HepG2 (cell line): ENCODE measurements around the gene SYPL2. TPM values are rescaled to one million over a fixed set of nuclear protein-coding genes. Genes with fewer than 3 reads are reported as not detected.
A peak's percentile ranks its signal among the peaks of the same experiment; 100 is the strongest.

ENCODE experiments used
- ATAC-seq: fragments of 200-7000 bp; cut with Tn5 transposase; 3 replicates; pipeline ENCODE4 v1.9.1; 2020; ENCODE audit warnings: mild to moderate bottlenecking, moderate library complexity
- BruUV-seq: library from RNA; stranded (reverse); fragments of 400-500 nt; replicated peaks from 2 replicates; lab custom pipeline; 2021; lab: Mats Ljungman, UMichigan
- CTCF ChIA-PET: fragments of 300-600 bp; formaldehyde crosslinking; extraction: SDS; loops from one replicate; lab custom pipeline; 2021; ENCODE audit warnings: low total read pairs, inconsistent platforms, low intra/inter-chr PET ratio; lab: Yijun Ruan, JAX
- POLR2A ChIA-PET: fragments of 350-600 bp; sonication (Branson Sonifier 250); formaldehyde crosslinking; loops from one replicate; lab custom pipeline; 2020; ENCODE audit warnings: antibody characterized with exemption, inconsistent platforms; lab: Yijun Ruan, JAX
- DNase-seq: peaks from one replicate; pipeline ENCODE4 v3.0.0-alpha.2; 2015; ENCODE audit warnings: low spot score
- FAIRE-seq: peaks from 3 replicates; lab custom pipeline; 2011; peaks lifted over from hg19 to GRCh38; lab: Jason Lieb, UNC
- H2AFZ ChIP-seq: one replicate; pipeline ENCODE4 v1.6.1; 2011; ENCODE audit warnings: low read length, inconsistent platforms
- H3K27ac ChIP-seq: fragments of 300-600 bp; 3 replicates; pipeline ENCODE4 v1.8.0; 2011; ENCODE audit warnings: mixed run types, mild to moderate bottlenecking, mixed read lengths, low read length, inconsistent platforms; ENCODE audit not compliant: insufficient read depth; ENCODE audit errors: extremely low read length
- H3K27me3 ChIP-seq, 2 experiments: fragments of 200-600 bp in 1 of 2; 2 replicates in 1 of 2; 3 replicates in 1 of 2; pipeline versions ENCODE4 v1.6.0 to v1.8.0; 2011; ENCODE audit warnings: low read length in 2 of 2, mild to moderate bottlenecking in 2 of 2, moderate library complexity in 2 of 2, inconsistent platforms in 1 of 2; ENCODE audit not compliant: insufficient read depth in 2 of 2, control insufficient read depth in 1 of 2
- H3K36me3 ChIP-seq, 2 experiments: fragments of 200-600 bp in 1 of 2; replicated peaks in 1 of 2; 2 replicates in 1 of 2; 3 replicates in 1 of 2; pipeline versions ENCODE4 v1.5.1 to v1.8.0; 2011; ENCODE audit warnings: low read length in 2 of 2, inconsistent platforms in 1 of 2; ENCODE audit not compliant: insufficient read depth in 2 of 2, control insufficient read depth in 1 of 2
- H3K4me1 ChIP-seq: 2 replicates; pipeline ENCODE4 v1.5.1; 2012; ENCODE audit warnings: low read length, inconsistent platforms; ENCODE audit not compliant: insufficient read depth
- H3K4me2 ChIP-seq: 2 replicates; pipeline ENCODE4 v1.6.0; 2011; ENCODE audit warnings: low read depth, low read length, inconsistent platforms
- H3K4me3 ChIP-seq, 3 experiments: fragments of 200-600 bp in 1 of 3; sonication (generic), shearing (Covaris generic) in 1 of 3; replicated peaks in 1 of 3; 2 replicates each; pipeline ENCODE4 v1.5.1; 2011 to 2016; ENCODE audit warnings: low read length in 3 of 3, inconsistent platforms in 2 of 3, low read depth in 2 of 3, mild to moderate bottlenecking in 2 of 3, control low read depth in 1 of 3, mixed read lengths in 1 of 3; ENCODE audit not compliant: insufficient read depth in 1 of 3
- H3K79me2 ChIP-seq: one replicate; pipeline ENCODE4 v1.6.1; 2011; ENCODE audit warnings: low read length, inconsistent platforms; ENCODE audit not compliant: insufficient read depth
- H3K9ac ChIP-seq: 2 replicates; pipeline ENCODE4 v1.6.0; 2011; ENCODE audit warnings: mild to moderate bottlenecking, low read depth, low read length, inconsistent platforms; ENCODE audit not compliant: insufficient read depth
- H3K9me3 ChIP-seq: 2 replicates; pipeline ENCODE4 v1.5.1; 2012; ENCODE audit warnings: mild to moderate bottlenecking, low read length
- H4K20me1 ChIP-seq: 2 replicates; pipeline ENCODE4 v1.6.0; 2011; ENCODE audit warnings: inconsistent platforms, mild to moderate bottlenecking, low read length, moderate library complexity; ENCODE audit not compliant: insufficient read depth
- ARNT ChIP-seq: fragments of 450-650 bp; IDR thresholded peaks from 2 replicates; pipeline ENCODE4 v1.6.1; 2017
- ASH2L ChIP-seq: fragments of 300-600, 200-600 bp; sonication (generic); IDR thresholded peaks from 2 replicates; pipeline ENCODE4 v1.7.0; 2017; ENCODE audit warnings: low read depth, mild to moderate bottlenecking, moderate library complexity, mixed read lengths, low read length; ENCODE audit not compliant: insufficient read length
- CAMTA2 ChIP-seq: sonication (generic); formaldehyde crosslinking; IDR thresholded peaks from 2 replicates; pipeline ENCODE4 v1.4.0; 2020; ENCODE audit warnings: mild to moderate bottlenecking, missing genetic modification reagents, borderline replicate concordance
- GFI1 ChIP-seq: sonication (generic); formaldehyde crosslinking; IDR thresholded peaks from 2 replicates; pipeline ENCODE4 v1.5.0; 2020; ENCODE audit warnings: missing genetic modification reagents, mild to moderate bottlenecking, borderline replicate concordance
- JUN ChIP-seq: sonication (generic); formaldehyde crosslinking; IDR thresholded peaks from 2 replicates; pipeline ENCODE4 v1.4.0; 2020; ENCODE audit warnings: mild to moderate bottlenecking, missing genetic modification reagents
- KDM4B ChIP-seq: sonication (generic); formaldehyde crosslinking; IDR thresholded peaks from 2 replicates; pipeline ENCODE4 v1.4.0; 2020; ENCODE audit warnings: missing genetic modification reagents
- RFX1 ChIP-seq: fragments of 450-650 bp; IDR thresholded peaks from 2 replicates; pipeline ENCODE4 v1.6.1; 2017
- SRF ChIP-seq: IDR thresholded peaks from 2 replicates; pipeline ENCODE4 v1.6.1; 2011; ENCODE audit warnings: mild to moderate bottlenecking, low read depth, low read length, moderate library complexity
- ZC3H4 ChIP-seq: sonication (generic); formaldehyde crosslinking; IDR thresholded peaks from 2 replicates; pipeline ENCODE4 v1.4.0; 2020; ENCODE audit warnings: missing genetic modification reagents, borderline replicate concordance
- ZNF549 ChIP-seq: sonication (generic); formaldehyde crosslinking; IDR thresholded peaks from 2 replicates; pipeline ENCODE4 v1.5.0; 2020; ENCODE audit warnings: missing genetic modification reagents
- ZNF775 ChIP-seq: sonication (generic); formaldehyde crosslinking; IDR thresholded peaks from 2 replicates; pipeline ENCODE4 v1.4.0; 2020; ENCODE audit warnings: missing genetic modification reagents, mild to moderate bottlenecking, moderate library complexity, borderline replicate concordance
- ZSCAN29 ChIP-seq: sonication (generic); formaldehyde crosslinking; conservative IDR thresholded peaks from 2 replicates; pipeline ENCODE4 v1.4.0; 2020; ENCODE audit warnings: mild to moderate bottlenecking, missing genetic modification reagents
- WGBS: methylation state at CpG from one replicate; pipeline ENCODE4 v1.1.6; 2017; ENCODE audit warnings: low lambda C conversion rate; 5-methylcytosine and 5-hydroxymethylcytosine counted together
- in situ Hi-C: cut with HindIII; loops from 2 replicates; pipeline ENCODE4 v1.10.0; 2017; ENCODE audit warnings: low pct_unique_long_range_greater_than_20kb; ENCODE audit not compliant: extremely low pct_ligation_motif_present
- intact Hi-C: fragments of 100-400 bp; cut with micrococcal nuclease; formaldehyde crosslinking; loops from one replicate; pipeline ENCODE4 v1.10.0; 2022; ENCODE audit not compliant: unreplicated experiment
- polyA plus RNA-seq, 8 experiments: library from polyadenylated mRNA; depleted of rRNA in 3 of 8; stranded (reverse) in 7 of 8; unstranded in 1 of 8; fragments of >200 nt; fragmentation: Illumina TruSeq in 4 of 8; extraction: Trizol in 4 of 8; gene quantifications; 2 replicates each; pipeline versions ENCODE4 v1.2.1 to v1.2.3, GENCODE V29; 2011 to 2016; ENCODE audit warnings: low read depth in 4 of 8, missing spikeins in 1 of 8, mixed read lengths in 1 of 8; ENCODE audit not compliant: insufficient read depth in 1 of 8
- total RNA-seq, 5 experiments: library from RNA; depleted of rRNA; stranded (reverse); fragments of >200 nt; fragmentation: Illumina TruSeq; extraction: Trizol; gene quantifications; 2 replicates each; pipeline ENCODE4 v1.2.3, GENCODE V29; 2016; ENCODE audit warnings: low read depth in 1 of 5
- TF ChIP-seq, protein P1 (sequence below): IDR thresholded peaks from 2 replicates; pipeline ENCODE4 v1.4.0; 2020; ENCODE audit warnings: mild to moderate bottlenecking, missing genetic modification reagents
- TF ChIP-seq, protein P2 (sequence below): sonication (generic); formaldehyde crosslinking; IDR thresholded peaks from 2 replicates; pipeline ENCODE4 v1.8.0; 2022; ENCODE audit warnings: missing genetic modification reagents, mild to moderate bottlenecking, inconsistent platforms, borderline replicate concordance
- TF ChIP-seq, protein P3 (sequence below): sonication (generic); formaldehyde crosslinking; IDR thresholded peaks from 2 replicates; pipeline ENCODE4 v1.8.0; 2022; ENCODE audit warnings: low read depth, missing genetic modification reagents

Gene SYPL2
- total and polyA plus RNA-seq, 2 of the 13 experiments (the other 11 are each of a cell fraction or from before 2014, with no cell fraction given): 0.17 to 0.24 TPM

DNA sequence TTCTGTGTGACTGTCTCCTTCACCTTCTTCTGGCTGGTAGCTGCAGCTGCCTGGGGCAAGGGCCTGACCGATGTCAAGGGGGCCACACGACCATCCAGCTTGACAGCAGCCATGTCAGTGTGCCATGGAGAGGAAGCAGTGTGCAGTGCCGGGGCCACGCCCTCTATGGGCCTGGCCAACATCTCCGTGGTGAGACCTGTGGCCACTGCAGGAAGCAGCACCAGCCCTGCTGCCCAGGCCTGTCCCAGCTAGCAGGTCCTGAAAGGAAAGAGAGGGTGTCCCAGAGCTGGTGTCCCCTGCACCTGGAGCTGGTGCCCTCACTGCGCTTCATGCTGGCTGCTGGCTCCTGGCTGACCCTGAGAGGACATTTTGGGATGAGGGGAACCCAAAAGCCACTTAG is 11.5 kb downstream of the SYPL2 start:
- Histone ChIP-seq H3K36me3 (no peaks in the 10 kb centered on the region), H2AFZ (no peak overlapping the region), H3K79me2 (no peaks in the 10 kb centered on the region), H3K9ac (no peak overlapping the region), H3K27ac (no peak overlapping the region), H3K4me3 (no peak overlapping the region), H3K4me2 (no peak overlapping the region), H3K4me1 (peaks cover 1% of the 10 kb centered on the region; the same call in 1 of the 2 replicates), H3K9me3 (no peaks in the 10 kb centered on the region), H3K27me3 (peaks cover 1 to 33% of the 10 kb centered on the region in 2 experiments; a peak in 4 of 5 replicates), H4K20me1 (no peaks in the 10 kb centered on the region)
- in situ Hi-C loops: no loop called here
- 43% methylated on average over 3 of the region's 6 CpGs for WGBS
- ChIA-PET POLR2A (no interaction called here), CTCF (no interaction called here)
- no peak for TF ChIP-seq ZC3H4 (CRISPR knock-in tag)
- TF ChIP-seq ZNF549 (CRISPR knock-in tag): no peak
- TF ChIP-seq ZNF775: no peak
- no peak for TF ChIP-seq KDM4B (CRISPR knock-in tag)
- no peak for TF ChIP-seq GFI1 (CRISPR knock-in tag)
- TF ChIP-seq ASH2L: no peak
- TF ChIP-seq, protein P1, sequence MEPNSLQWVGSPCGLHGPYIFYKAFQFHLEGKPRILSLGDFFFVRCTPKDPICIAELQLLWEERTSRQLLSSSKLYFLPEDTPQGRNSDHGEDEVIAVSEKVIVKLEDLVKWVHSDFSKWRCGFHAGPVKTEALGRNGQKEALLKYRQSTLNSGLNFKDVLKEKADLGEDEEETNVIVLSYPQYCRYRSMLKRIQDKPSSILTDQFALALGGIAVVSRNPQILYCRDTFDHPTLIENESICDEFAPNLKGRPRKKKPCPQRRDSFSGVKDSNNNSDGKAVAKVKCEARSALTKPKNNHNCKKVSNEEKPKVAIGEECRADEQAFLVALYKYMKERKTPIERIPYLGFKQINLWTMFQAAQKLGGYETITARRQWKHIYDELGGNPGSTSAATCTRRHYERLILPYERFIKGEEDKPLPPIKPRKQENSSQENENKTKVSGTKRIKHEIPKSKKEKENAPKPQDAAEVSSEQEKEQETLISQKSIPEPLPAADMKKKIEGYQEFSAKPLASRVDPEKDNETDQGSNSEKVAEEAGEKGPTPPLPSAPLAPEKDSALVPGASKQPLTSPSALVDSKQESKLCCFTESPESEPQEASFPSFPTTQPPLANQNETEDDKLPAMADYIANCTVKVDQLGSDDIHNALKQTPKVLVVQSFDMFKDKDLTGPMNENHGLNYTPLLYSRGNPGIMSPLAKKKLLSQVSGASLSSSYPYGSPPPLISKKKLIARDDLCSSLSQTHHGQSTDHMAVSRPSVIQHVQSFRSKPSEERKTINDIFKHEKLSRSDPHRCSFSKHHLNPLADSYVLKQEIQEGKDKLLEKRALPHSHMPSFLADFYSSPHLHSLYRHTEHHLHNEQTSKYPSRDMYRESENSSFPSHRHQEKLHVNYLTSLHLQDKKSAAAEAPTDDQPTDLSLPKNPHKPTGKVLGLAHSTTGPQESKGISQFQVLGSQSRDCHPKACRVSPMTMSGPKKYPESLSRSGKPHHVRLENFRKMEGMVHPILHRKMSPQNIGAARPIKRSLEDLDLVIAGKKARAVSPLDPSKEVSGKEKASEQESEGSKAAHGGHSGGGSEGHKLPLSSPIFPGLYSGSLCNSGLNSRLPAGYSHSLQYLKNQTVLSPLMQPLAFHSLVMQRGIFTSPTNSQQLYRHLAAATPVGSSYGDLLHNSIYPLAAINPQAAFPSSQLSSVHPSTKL (CRISPR knock-in tag): no peak
- no peak for TF ChIP-seq CAMTA2 (CRISPR knock-in tag)
- TF ChIP-seq, protein P2, sequence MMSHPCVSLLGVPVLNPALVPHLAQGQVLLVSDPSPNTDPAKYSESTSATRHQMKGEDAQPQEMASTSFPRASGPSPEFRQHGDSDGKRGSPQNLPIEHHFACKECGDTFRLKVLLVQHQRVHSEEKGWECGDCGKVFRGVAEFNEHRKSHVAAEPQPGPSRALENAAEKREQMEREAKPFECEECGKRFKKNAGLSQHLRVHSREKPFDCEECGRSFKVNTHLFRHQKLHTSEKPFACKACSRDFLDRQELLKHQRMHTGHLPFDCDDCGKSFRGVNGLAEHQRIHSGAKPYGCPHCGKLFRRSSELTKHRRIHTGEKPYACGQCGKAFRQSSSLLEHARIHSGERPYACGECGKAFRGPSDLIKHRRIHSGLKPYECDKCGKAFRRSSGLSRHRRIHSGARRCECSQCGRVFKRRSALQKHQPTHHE (CRISPR knock-in tag): no peak
- no peak for TF ChIP-seq ZSCAN29 (CRISPR knock-in tag)
- no peak for TF ChIP-seq JUN (CRISPR knock-in tag)
- no peak for TF ChIP-seq SRF
- no peak for TF ChIP-seq RFX1
- TF ChIP-seq, protein P3, sequence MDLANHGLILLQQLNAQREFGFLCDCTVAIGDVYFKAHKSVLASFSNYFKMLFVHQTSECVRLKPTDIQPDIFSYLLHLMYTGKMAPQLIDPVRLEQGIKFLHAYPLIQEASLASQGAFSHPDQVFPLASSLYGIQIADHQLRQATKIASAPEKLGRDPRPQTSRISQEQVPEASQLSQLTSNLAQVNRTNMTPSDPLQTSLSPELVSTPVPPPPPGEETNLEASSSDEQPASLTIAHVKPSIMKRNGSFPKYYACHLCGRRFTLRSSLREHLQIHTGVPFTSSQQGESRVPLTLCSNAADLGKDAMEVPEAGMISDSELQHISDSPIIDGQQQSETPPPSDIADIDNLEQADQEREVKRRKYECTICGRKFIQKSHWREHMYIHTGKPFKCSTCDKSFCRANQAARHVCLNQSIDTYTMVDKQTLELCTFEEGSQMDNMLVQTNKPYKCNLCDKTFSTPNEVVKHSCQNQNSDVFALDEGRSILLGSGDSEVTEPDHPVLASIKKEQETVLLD (CRISPR knock-in tag): no peak
- no peak for TF ChIP-seq ARNT
- intact Hi-C loops: no loop called here
- FAIRE-seq (no peak), ATAC-seq (peak; percentile 59), DNase-seq (no peak)
- BruUV-seq: no TSS peak
